ENCODE results near the gene DHRS3.

DHRS3 gene

DNA sequence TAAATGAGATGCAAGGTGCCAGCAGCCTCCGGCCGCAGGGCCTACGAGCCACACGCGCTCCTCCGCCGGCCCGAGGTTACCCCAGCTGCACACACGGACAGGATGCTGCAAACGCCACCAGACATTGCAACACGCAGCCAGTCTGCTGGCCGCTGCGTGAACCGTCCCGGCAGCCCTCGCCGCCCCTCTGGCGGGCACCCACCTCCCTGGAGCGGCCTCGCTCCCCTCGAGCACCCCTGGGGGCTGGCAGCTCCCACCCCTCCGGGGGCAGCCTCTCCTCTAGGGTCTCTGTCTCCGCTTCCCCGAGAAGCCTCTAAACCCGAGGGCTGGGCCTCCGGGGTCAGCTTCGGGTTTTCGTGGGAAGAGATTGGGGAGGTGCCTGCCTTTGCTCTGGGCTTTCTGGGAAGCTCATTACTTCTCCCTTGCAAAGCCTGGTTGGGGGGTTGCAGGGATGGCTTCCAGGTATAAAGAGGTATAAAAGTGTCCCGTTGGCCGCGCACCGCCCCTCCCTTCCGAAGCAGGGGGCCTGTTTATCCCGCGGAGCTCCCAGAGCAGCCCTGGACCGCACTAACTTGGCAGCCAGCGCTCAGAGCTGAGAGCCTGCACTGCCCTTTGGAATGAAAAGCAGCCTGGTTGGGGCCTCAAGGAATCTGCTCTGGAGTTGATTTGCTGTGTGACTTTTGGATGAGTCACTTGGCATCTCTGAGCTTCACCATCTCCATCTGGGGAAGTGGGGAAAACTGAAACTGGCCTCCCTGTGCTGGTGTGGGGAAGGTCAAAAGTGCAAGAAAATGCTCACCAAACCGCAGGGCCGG, 21.8 kb downstream of the DHRS3 start:
- CTCF ChIA-PET: interaction anchor here (1.0 to 1.2 kb wide), 5 partner anchors 9 to 25 kb away, joined by 3 to 4 read pairs (median 3); no protein-coding TSS in a partner anchor
- POLR2A ChIA-PET: no interaction called here
- no peak for DNase-seq (ENCODE audit: extremely low spot score)
- TF ChIP-seq, protein P1, sequence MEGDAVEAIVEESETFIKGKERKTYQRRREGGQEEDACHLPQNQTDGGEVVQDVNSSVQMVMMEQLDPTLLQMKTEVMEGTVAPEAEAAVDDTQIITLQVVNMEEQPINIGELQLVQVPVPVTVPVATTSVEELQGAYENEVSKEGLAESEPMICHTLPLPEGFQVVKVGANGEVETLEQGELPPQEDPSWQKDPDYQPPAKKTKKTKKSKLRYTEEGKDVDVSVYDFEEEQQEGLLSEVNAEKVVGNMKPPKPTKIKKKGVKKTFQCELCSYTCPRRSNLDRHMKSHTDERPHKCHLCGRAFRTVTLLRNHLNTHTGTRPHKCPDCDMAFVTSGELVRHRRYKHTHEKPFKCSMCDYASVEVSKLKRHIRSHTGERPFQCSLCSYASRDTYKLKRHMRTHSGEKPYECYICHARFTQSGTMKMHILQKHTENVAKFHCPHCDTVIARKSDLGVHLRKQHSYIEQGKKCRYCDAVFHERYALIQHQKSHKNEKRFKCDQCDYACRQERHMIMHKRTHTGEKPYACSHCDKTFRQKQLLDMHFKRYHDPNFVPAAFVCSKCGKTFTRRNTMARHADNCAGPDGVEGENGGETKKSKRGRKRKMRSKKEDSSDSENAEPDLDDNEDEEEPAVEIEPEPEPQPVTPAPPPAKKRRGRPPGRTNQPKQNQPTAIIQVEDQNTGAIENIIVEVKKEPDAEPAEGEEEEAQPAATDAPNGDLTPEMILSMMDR (IDR thresholded peaks at IDR 0.05; ENCODE audit: control extremely low read depth, extremely low read depth, low read depth, missing control alignments): no peak

DNA sequence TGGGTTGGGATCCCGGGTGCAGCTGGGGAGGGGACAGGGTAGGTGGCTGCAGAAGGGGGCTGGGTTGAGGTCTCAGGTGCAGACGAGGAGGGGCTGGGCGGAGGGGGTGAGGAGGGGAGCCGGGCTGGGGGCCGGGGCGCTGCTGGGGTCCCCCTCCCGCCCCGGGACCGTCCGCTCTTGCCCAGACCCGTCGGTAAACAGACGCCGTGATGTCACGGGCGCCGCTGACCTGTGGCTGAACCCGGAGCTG, 22.3 kb downstream of the DHRS3 start:
- peak; percentile 45 for DNase-seq (ENCODE audit: extremely low spot score)
- POLR2A ChIA-PET: no interaction called here
- CTCF ChIA-PET: interaction anchor here (1.0 to 1.2 kb wide), 5 partner anchors 8 to 26 kb away, joined by 3 to 4 read pairs (median 3); no protein-coding TSS in a partner anchor
- TF ChIP-seq, protein P1 (IDR thresholded peaks at IDR 0.05; ENCODE audit: control extremely low read depth, extremely low read depth, low read depth, missing control alignments): no peak

DNA sequence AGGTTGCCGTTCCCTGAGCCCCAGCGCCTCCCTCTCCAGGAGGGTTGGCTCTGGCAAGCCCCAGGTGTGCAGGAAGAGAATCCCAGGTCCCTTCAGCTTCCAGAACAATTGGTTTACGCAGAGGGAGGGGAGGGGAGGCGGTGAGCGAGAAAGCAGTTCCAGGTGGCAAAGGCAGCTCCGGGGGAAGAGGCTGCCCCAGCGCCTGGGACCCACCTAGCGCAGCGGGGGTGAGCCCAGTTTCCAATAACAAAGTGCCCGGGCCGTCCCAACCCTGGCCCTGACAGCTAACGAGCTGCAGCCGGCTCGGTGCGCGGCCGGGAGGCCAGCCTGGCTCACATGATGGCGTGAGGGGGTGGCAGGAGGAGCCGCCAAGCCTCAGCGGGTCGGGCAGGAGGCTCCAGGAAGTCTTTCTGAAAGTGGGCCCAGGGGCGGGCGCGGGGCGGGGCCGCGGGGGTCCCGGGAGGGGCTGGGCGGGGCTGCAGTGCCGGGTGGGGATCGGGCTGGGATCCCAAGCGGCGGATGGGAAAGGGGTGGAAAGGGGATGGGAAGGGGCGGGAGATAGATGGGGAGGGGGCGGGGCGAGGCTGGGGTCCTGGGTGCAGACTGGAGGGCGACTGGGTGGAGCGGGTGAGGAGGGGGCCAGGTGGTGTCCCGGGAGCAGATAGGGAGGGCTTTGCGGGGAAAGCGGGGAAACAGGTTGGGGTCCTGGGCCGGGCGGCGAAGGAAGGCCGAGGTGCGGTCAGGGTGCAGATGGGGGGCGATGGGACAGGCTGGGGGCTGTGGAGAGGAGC, 22.8 kb downstream of the DHRS3 start:
- TF ChIP-seq, protein P1 (IDR thresholded peaks at IDR 0.05; ENCODE audit: control extremely low read depth, extremely low read depth, low read depth, missing control alignments): no peak
- DNase-seq (ENCODE audit: extremely low spot score): no peak
- POLR2A ChIA-PET: no interaction called here
- CTCF ChIA-PET: interaction anchor here (1.1 to 1.2 kb wide), 2 partner anchors 24 to 26 kb away, joined by 3 to 4 read pairs; no protein-coding TSS in a partner anchor

DNA sequence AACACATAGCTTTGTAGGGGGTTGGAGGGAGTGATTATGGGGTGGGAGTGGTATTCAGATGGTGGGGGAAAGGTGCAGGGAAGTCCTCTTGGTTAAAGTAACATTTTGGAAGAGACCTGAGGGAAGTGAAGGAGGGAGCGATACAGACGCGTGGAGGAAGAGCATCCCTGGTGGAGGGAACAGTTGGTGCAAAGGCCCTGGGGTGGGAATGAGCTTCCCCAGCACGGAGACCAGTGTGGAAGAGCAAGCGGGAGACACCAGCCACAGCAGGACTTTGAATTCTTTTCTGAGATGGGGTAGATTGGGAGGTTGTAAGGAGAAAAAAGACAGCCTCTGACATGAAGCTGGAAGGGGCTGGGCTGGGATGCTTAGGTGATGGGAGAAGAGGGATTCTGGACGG, 23.5 kb downstream of the DHRS3 start:
- CTCF ChIA-PET: no interaction called here
- POLR2A ChIA-PET: no interaction called here
- DNase-seq (ENCODE audit: extremely low spot score): no peak
- TF ChIP-seq, protein P1 (IDR thresholded peaks at IDR 0.05; ENCODE audit: control extremely low read depth, extremely low read depth, low read depth, missing control alignments): no peak

DNA sequence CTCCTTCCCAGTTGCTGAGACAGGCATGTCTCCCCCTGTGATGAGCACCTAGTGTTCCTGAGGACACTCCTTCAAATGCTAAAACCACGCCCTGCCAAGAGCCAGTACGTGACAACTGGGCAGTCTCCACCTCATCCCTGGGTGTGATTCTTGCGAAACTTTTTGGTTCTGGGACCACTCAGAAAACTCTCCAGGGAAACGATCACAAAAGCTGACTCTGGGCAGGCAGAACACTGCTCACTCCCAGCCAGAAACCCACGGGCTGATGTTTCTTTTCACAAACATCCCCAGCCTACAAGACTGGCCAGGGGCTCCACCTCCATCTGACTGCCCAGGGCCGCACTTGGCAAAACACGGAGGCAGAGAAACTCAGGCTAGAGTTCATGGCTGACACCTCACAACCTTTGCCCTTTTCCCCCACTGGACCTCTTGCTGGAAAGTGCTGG, 24.4 kb downstream of the DHRS3 start:
- CTCF ChIA-PET: no interaction called here
- POLR2A ChIA-PET: no interaction called here
- TF ChIP-seq, protein P1 (IDR thresholded peaks at IDR 0.05; ENCODE audit: control extremely low read depth, extremely low read depth, low read depth, missing control alignments): no peak
- no peak for DNase-seq (ENCODE audit: extremely low spot score)

DNA sequence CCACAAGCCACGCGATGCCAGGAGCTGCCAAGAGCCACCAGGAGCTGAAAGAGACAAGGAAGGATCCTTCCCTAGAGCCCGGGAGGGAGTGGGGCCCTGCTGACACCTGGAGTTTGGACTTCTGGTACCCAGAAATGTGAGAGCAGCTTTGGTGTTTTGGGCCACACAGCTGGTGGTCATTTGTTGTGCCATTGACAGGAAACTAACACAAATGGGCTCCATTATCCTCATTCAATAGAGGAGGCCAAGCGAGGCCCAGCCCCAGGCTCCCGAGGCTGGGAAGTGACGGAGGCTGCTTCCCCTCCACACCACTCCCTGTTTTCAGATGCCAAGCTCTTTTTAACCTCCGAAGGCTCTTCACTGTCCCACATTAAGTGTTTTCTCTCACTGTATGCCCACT, 25.5 kb downstream of the DHRS3 start:
- DNase-seq (ENCODE audit: extremely low spot score): no peak
- POLR2A ChIA-PET: no interaction called here
- TF ChIP-seq, protein P1 (IDR thresholded peaks at IDR 0.05; ENCODE audit: control extremely low read depth, extremely low read depth, low read depth, missing control alignments): no peak
- CTCF ChIA-PET: no interaction called here

Measured in GM10248 (cell line).